Spinal cord (tissue), 10 donors: Measurements from ENCODE around the gene BRME1. TPM values are rescaled to one million over a fixed set of nuclear protein-coding genes. Genes with fewer than 3 reads are reported as not detected.

ENCODE experiments used
- DNase-seq, 6 donors: peaks; one replicate each; pipeline versions ENCODE4 v3.0.0 to v3.0.0-alpha.2; 2013 to 2015; ENCODE audit warnings: low spot score in 6 of 6, low read depth in 4 of 6
- H3K27ac ChIP-seq: one replicate; pipeline ENCODE4 v1.5.1; 2013; ENCODE audit warnings: low read depth, low read length, control low read depth
- H3K27me3 ChIP-seq: one replicate; pipeline ENCODE4 v1.6.1; 2013; ENCODE audit warnings: low read length; ENCODE audit not compliant: control insufficient read depth, insufficient read depth
- H3K36me3 ChIP-seq: one replicate; pipeline ENCODE4 v1.6.1; 2013; ENCODE audit warnings: low read length; ENCODE audit not compliant: control insufficient read depth, insufficient read depth
- H3K4me1 ChIP-seq: one replicate; pipeline ENCODE4 v1.6.1; 2013; ENCODE audit warnings: low read length; ENCODE audit not compliant: control insufficient read depth, insufficient read depth
- H3K4me3 ChIP-seq: one replicate; pipeline ENCODE4 v1.5.1; 2013; ENCODE audit warnings: low read depth, low read length, control low read depth
- H3K9me3 ChIP-seq: one replicate; pipeline ENCODE4 v1.6.1; 2013; ENCODE audit warnings: low read length; ENCODE audit not compliant: control insufficient read depth, insufficient read depth
- WGBS: methylation state at CpG from one replicate; pipeline ENCODE4 v1.1.5; 2013; ENCODE audit warnings: missing lambda C conversion rate; ENCODE audit not compliant: insufficient coverage; 5-methylcytosine and 5-hydroxymethylcytosine counted together
- polyA plus RNA-seq, 2 donors: library from polyadenylated mRNA; unstranded; fragments of 120-200 nt; gene quantifications; one replicate each; pipeline ENCODE4 v1.2.1, GENCODE V29; 2013; ENCODE audit not compliant: insufficient read length in 2 of 2
- total RNA-seq, 2 donors: library from RNA; depleted of rRNA in 1 of 2; stranded (reverse); fragments of 120-200 nt in 1 of 2; fragments of >200 nt in 1 of 2; gene quantifications; one replicate each; pipeline versions ENCODE4 v1.2.3 to v1.2.4, GENCODE V29; 2013 to 2014
- donor health status: healthy.

The BRME1 gene
- total and polyA plus RNA-seq, 4 donors, result 3.3 to 15.5 (median 11.0) TPM

DNA sequence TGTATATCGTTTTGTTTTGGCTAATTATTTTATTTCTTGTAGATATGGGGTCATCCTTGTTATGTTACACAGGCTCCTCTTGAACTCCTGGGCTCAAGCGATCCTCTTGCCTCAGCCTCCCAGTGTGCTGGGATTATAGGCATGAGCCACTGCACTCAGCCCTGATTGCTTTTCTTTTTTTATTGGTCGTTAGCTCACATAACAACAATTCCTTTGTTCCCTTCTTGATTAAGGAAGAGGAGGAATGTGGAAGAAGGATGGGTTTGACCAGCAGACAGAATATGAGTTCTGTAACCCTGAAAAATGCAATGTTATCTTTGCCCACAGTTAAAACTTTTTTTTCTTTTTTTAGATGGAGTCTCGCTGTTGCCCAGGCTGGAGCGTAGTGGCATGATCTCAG, 11.4 kb downstream of the BRME1 start:
- no peak overlapping the region for H3K27ac ChIP-seq
- H3K9me3 ChIP-seq, result no peaks in the 10 kb centered on the region
- H3K27me3 ChIP-seq, result no peaks in the 10 kb centered on the region
- no peaks in the 10 kb centered on the region for H3K4me1 ChIP-seq
- DNase-seq, result no peak
- WGBS, result 100% methylated on average over 1 of the region's 5 CpGs
- peaks cover 20% of the 10 kb centered on the region for H3K36me3 ChIP-seq
- no peak overlapping the region for H3K4me3 ChIP-seq

DNA sequence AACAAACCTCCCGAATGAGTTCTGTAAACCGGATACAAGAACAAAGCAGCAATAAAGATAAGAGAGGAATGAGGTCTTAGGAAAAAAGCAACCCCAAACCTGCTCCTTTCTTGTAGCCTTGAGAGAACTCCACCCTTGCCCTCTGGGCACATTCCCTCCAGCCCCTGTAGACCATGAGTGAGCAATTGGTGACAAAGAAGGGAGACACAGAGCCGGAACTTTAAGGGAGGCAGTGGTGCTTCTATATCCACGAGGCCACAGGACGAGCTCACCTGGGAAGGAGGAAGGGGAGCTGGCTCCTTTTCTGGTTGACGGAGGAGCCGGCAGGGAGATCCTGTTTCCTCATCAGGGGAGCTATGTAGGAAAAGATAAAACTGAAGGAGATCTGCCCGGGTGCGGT, 13.0 kb downstream of the BRME1 start:
- DNase-seq, result no peak
- Histone ChIP-seq H3K27me3 (no peaks in the 10 kb centered on the region), H3K9me3 (no peaks in the 10 kb centered on the region), H3K4me3 (no peak overlapping the region), H3K36me3 (peaks cover 36% of the 10 kb centered on the region), H3K4me1 (no peaks in the 10 kb centered on the region), H3K27ac (no peak overlapping the region)
- 94% methylated on average over 7 of the region's 9 CpGs for WGBS

- H3K27me3 ChIP-seq, result no peaks in the 10 kb centered on the region
- H3K36me3 ChIP-seq, result peaks cover 48% of the 10 kb centered on the region
- no peak overlapping the region for H3K27ac ChIP-seq
Observed at GRCh38 chr19:13890136-13890535, 15.8 kb downstream of the BRME1 start.

GRCh38 chr19:13888281-13888680, 17.6 kb downstream of the BRME1 start:
- DNase-seq, result no peak
- 80% methylated on average over 15 of the region's 16 CpGs for WGBS
- H3K9me3 ChIP-seq, result no peaks in the 10 kb centered on the region
- no peak overlapping the region for H3K4me3 ChIP-seq
- H3K27ac ChIP-seq, result no peak overlapping the region
- H3K36me3 ChIP-seq, result peaks cover 57% of the 10 kb centered on the region
- H3K27me3 ChIP-seq, result no peaks in the 10 kb centered on the region
- H3K4me1 ChIP-seq, result peaks cover 3% of the 10 kb centered on the region

More at GRCh38 chr19:13890136-13890535, 15.8 kb downstream of the BRME1 start:
- H3K4me3 ChIP-seq, result no peak overlapping the region
- no peaks in the 10 kb centered on the region for H3K9me3 ChIP-seq
- DNase-seq, result no peak
- 89% methylated on average over 13 of the region's 13 CpGs for WGBS
- H3K4me1 ChIP-seq, result peaks cover 3% of the 10 kb centered on the region

- no peaks in the 10 kb centered on the region for H3K9me3 ChIP-seq
- peaks cover 53% of the 10 kb centered on the region for H3K36me3 ChIP-seq
Observed at GRCh38 chr19:13887517-13887916, 18.4 kb downstream of the BRME1 start.

GRCh38 chr19:13887018-13887436, 18.9 kb downstream of the BRME1 start:
- H3K36me3 ChIP-seq, result peaks cover 50% of the 10 kb centered on the region
- WGBS, result 69% methylated on average over 16 of the region's 16 CpGs
- no peak overlapping the region for H3K4me3 ChIP-seq
- no peak for DNase-seq
- no peak overlapping the region for H3K27ac ChIP-seq
- peaks cover 10% of the 10 kb centered on the region for H3K4me1 ChIP-seq
- H3K27me3 ChIP-seq, result no peaks in the 10 kb centered on the region
- no peaks in the 10 kb centered on the region for H3K9me3 ChIP-seq

More at GRCh38 chr19:13887517-13887916, 18.4 kb downstream of the BRME1 start:
- Histone ChIP-seq H3K4me1 (peaks cover 5% of the 10 kb centered on the region), H3K27me3 (no peaks in the 10 kb centered on the region), H3K4me3 (no peak overlapping the region), H3K27ac (no peak overlapping the region)
- 80% methylated on average over 5 of the region's 5 CpGs for WGBS
- DNase-seq, result no peak

GRCh38 chr19:13885826-13886365, 20.0 kb downstream of the BRME1 start:
- H3K9me3 ChIP-seq, result no peaks in the 10 kb centered on the region
- peaks cover 22% of the 10 kb centered on the region for H3K4me1 ChIP-seq
- WGBS, result 93% methylated on average over 19 of the region's 20 CpGs
- no peaks in the 10 kb centered on the region for H3K27me3 ChIP-seq
- H3K27ac ChIP-seq, result no peak overlapping the region
- peaks cover 50% of the 10 kb centered on the region for H3K36me3 ChIP-seq
- no peak for DNase-seq
- no peak overlapping the region for H3K4me3 ChIP-seq

- 80% methylated on average over 16 of the region's 26 CpGs for WGBS
- H3K27ac ChIP-seq, result no peak overlapping the region
- H3K36me3 ChIP-seq, result peaks cover 47% of the 10 kb centered on the region
- H3K9me3 ChIP-seq, result no peaks in the 10 kb centered on the region
- DNase-seq, result no peak
- H3K4me1 ChIP-seq, result peaks cover 31% of the 10 kb centered on the region
- no peak overlapping the region for H3K4me3 ChIP-seq
- H3K27me3 ChIP-seq, result no peaks in the 10 kb centered on the region
Observed at GRCh38 chr19:13884726-13885591, 21.0 kb downstream of the BRME1 start.

DNA sequence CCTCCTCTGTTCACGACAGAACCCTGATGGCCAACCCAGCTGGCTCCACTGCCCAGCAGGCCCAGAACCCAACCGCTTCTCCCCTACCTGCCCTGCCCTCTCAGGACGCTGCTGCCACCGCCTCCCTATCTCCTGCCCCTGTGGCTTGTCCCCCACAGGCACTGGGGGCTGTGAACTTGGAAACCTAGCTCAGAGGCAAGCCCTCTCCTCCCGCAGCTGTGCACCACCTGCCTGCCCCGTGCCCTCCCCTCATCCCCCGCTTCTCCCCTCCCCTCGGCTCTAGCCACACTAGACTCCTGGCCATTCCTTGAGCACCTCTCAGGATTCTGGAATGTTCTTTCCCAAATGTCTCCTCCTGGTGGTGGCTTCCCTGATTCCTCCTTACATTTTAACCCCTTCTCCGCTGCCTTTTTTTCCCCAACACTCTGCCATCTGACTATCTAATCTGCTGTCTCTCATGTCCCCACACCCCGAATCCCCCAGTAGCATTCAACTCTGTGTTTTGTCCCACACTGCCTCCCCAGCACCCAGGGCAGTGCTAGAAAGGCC, 22.3 kb downstream of the BRME1 start:
- H3K27ac ChIP-seq, result no peak overlapping the region
- H3K36me3 ChIP-seq, result peaks cover 33% of the 10 kb centered on the region
- H3K27me3 ChIP-seq, result no peaks in the 10 kb centered on the region
- H3K4me1 ChIP-seq, result peaks cover 34% of the 10 kb centered on the region
- no peaks in the 10 kb centered on the region for H3K9me3 ChIP-seq
- H3K4me3 ChIP-seq, result no peak overlapping the region
- DNase-seq, result peak in 1 of 6 donors; percentile 9
- 72% methylated on average over 9 of the region's 10 CpGs for WGBS
